NCI-H510A treated with DMSO at 0.1 percent for 48 hours (cell line): ENCODE data around the gene GDF2.

Experiments used
- DNase-seq: peaks from one replicate; lab custom pipeline; 2025; lab: John Stamatoyannopoulos, UW

The GDF2 gene

GRCh38 chr10:47333532-47333931, 11.3 kb downstream of the GDF2 start:
- no peak for DNase-seq

- no peak for DNase-seq
Measured at GRCh38 chr10:47334466-47335295, 12.4 kb downstream of the GDF2 start.

GRCh38 chr10:47335906-47336305, 13.7 kb downstream of the GDF2 start:
- no peak for DNase-seq

GRCh38 chr10:47336387-47337134, 14.3 kb downstream of the GDF2 start:
- no peak for DNase-seq

- no peak for DNase-seq
Measured at GRCh38 chr10:47337310-47337709, 15.1 kb downstream of the GDF2 start.

- no peak for DNase-seq
Measured at GRCh38 chr10:47339186-47339735, 17.0 kb downstream of the GDF2 start.

- DNase-seq, result no peak
Measured at GRCh38 chr10:47339759-47340607, 17.7 kb downstream of the GDF2 start.

- DNase-seq, result peak; percentile 18
Measured at GRCh38 chr10:47340608-47341170, 18.4 kb downstream of the GDF2 start.

GRCh38 chr10:47344996-47345870, 23.0 kb downstream of the GDF2 start:
- DNase-seq, result no peak

GRCh38 chr10:47346581-47347302, 24.5 kb downstream of the GDF2 start:
- peak; percentile 8 for DNase-seq

- no peak for DNase-seq
Measured at GRCh38 chr10:47347303-47347675, 25.0 kb downstream of the GDF2 start.

- no peak for DNase-seq
Measured at GRCh38 chr10:47348138-47348651, 25.9 kb downstream of the GDF2 start, which contains the start of gene RBP3. TSS of gene RBP3 (plus strand) at chr10:47348363. CDS start at chr10:47348485, 122 bp downstream.

GRCh38 chr10:47348661-47349470, 26.6 kb downstream of the GDF2 start:
- no peak for DNase-seq

- DNase-seq, result no peak
Measured at GRCh38 chr10:47349516-47349915, 27.3 kb downstream of the GDF2 start.

- no peak for DNase-seq
Measured at GRCh38 chr10:47349941-47350371, 27.7 kb downstream of the GDF2 start.

GRCh38 chr10:47350671-47351640, 28.7 kb downstream of the GDF2 start:
- DNase-seq, result no peak
